Measurements from ENCODE around the gene ADD2.

The ADD2 gene

DNA sequence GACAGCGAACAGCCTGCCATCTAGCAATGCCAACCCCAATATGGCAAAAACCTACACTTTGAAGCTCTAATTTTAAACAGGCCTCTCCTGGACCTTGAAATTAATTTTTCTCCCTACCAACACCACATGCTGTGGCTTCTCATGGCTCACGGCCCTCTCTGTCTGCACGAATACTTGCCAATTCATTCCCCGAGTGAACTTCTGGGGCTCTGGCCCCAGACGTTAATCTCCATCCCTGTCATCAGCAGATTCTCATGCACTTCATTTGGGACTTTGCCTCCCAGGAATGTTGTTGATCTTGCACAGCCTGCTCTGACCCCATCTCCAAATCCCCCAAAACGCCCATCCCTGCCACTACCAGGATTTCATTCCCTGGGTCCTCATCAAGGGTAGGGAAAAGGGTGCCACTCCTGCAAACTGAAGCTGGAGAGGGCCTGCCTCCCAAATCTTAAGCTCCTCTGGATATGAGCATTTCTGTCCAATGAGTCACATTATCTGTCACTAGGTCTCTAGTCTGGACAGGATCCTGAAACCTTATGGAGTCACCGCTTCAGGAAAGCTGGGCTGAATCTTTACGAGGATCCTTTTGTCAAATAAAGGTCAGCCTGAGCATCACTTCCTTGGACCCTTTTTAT, 12.0 kb upstream of the ADD2 start:
- no peak overlapping the region for H3K4me3 ChIP-seq (ENCODE audit: low read depth, low read length)
- TF ChIP-seq CTCF (IDR thresholded peaks at IDR 0.05; ENCODE audit: borderline replicate concordance, insufficient read depth, low read depth, low read length), result no peak

DNA sequence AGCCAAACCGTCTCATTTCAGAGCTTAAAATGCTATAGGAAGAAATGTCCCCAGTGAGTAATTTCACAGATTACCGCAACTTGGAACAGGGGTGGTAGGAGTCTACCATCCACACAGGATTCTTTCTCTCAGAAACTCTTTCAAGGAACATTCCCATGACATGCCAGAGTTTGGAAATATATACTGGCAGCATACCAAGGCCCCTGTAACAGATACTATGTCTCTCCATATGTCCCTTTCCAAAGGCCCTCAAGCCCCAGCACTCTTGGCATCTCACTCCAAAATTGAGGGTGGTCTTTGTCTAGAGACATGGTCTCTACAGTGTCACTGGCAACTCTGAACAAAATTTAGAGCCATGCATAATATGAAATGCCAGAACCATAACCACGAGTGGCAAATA, 11.5 kb upstream of the ADD2 start:
- H3K4me3 ChIP-seq (ENCODE audit: low read depth, low read length), result no peak overlapping the region
- no peak for TF ChIP-seq CTCF (IDR thresholded peaks at IDR 0.05; ENCODE audit: borderline replicate concordance, insufficient read depth, low read depth, low read length)

- TF ChIP-seq CTCF (IDR thresholded peaks at IDR 0.05; ENCODE audit: borderline replicate concordance, insufficient read depth, low read depth, low read length), result no peak
- H3K4me3 ChIP-seq (ENCODE audit: low read depth, low read length), result no peak overlapping the region
Observed at GRCh38 chr2:70778676-70779075, 10.7 kb upstream of the ADD2 start.

DNA sequence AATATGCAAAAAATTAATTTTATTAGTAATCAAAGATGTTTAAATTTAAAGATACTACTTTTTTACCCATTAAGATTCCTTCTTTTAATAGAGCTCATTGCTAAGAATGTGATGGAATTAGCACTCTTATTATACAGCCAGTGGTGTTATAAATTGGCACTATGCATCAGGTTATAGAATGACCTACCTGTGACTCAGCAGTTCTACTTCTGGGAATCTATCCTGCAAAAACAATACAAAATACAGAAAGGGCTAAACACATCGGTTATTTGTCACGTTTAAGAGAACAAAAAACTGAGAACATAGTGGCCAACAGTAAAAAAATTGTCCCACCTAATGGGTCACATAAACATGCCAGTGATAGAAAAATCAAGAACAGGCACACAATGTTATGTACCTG, 9.4 kb upstream of the ADD2 start:
- no peak for TF ChIP-seq CTCF (IDR thresholded peaks at IDR 0.05; ENCODE audit: borderline replicate concordance, insufficient read depth, low read depth, low read length)
- H3K4me3 ChIP-seq (ENCODE audit: low read depth, low read length), result no peak overlapping the region

GRCh38 chr2:70776266-70776665, 8.3 kb upstream of the ADD2 start:
- H3K4me3 ChIP-seq (ENCODE audit: low read depth, low read length), result no peak overlapping the region
- no peak for TF ChIP-seq CTCF (IDR thresholded peaks at IDR 0.05; ENCODE audit: borderline replicate concordance, insufficient read depth, low read depth, low read length)

DNA sequence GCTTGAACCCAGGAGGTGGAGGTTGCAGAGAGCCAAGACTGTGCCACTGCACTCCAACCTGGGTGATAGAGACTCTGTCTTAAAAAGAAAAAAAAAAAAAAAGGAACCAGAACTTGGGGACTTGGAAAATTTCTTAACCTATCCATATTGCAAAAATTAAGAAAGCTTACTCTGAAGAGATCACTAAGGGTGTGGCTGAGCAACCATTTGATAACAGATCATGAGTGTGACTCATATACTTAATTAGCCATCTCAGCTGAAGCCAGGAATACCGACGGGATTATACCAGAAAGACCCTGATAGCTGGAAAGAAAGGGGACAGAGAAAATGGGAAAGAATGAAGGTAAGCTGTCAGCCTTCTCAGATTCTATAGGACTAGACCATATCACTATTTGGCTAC, 7.1 kb upstream of the ADD2 start:
- no peak overlapping the region for H3K4me3 ChIP-seq (ENCODE audit: low read depth, low read length)
- TF ChIP-seq CTCF (IDR thresholded peaks at IDR 0.05; ENCODE audit: borderline replicate concordance, insufficient read depth, low read depth, low read length), result no peak

DNA sequence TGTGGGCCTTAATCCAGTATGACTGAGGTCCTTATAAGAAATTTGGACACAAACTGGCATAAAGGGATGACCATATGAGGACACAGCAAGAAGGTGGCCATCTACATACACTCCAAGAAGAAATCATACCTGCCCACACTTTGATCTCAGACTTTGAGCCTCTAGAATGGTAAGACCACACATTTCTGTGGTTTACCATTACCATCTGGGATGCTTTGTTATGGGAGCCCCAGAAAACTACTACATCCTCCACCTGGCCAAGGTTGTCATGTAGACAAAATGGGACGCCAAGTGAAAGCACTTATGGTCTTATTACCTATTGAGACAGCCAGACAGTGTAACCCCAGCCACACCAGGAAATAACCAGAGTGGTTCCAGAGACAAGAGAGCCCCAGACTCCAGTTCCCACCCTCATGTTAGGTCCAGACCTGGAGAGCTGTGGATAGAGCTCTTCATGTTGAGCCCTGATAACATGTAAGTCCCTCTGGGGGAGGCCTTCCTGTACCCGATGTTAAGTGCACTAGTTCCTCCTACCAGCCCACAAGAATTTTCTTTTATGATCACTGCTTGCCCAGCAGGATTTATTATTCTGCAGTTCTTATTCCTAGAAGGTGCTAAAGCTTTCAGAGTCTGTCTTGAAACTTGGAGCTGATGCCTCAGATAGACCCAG, 4.6 kb upstream of the ADD2 start:
- no peak for TF ChIP-seq CTCF (IDR thresholded peaks at IDR 0.05; ENCODE audit: borderline replicate concordance, insufficient read depth, low read depth, low read length)
- H3K4me3 ChIP-seq (ENCODE audit: low read depth, low read length), result no peak overlapping the region
